ENCODE data around the gene NUDT15. TPM values are rescaled to one million over a fixed set of nuclear protein-coding genes. Genes with fewer than 3 reads are reported as not detected.
"Not testable (repeated sequence)": the region's sequence is repeated elsewhere in the genome, so short reads cannot be mapped to it uniquely, and the experiment has no call there.

The NUDT15 gene
- polyA plus RNA-seq, 3 donors from 2014 or later = 8.2 to 12.3 (median 10.4) TPM

GRCh38 chr13:48058536-48058935 lies 21.0 kb downstream of the NUDT15 start:
- H3K27ac Mint-ChIP-seq = peak overlapping the region in 1 of 6 donors; percentile 71
- DNase-seq = not testable (repeated sequence)

DNA sequence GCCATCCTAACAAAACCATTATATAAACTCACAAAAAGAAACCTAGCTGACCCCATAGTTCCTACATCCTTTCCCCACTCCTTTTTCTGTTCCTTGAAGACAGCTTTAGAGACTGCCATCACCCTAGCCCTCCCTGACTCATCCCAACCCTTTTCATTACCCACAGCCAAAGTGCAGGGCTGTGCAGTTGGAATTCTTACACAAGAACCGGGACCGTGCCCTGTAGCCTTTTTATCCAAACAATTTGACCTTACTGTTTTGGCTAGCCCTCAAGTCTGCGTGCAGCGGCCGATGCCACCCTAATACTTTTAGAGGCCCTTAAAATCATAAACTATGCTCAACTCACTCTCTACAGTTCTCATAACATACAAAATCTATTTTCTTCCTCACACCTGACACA lies 22.4 kb downstream of the NUDT15 start:
- not testable (repeated sequence) for H3K27me3 Mint-ChIP-seq (ENCODE audit: low read depth in 3 of 3); DNase-seq; H3K9me3 Mint-ChIP-seq; H3K4me3 Mint-ChIP-seq
- Mint-ChIP-seq H3K36me3 (peaks cover 4 to 11% (median 10%) of the 10 kb centered on the region in 3 donors), H3K27ac (peak overlapping the region in 2 of 6 donors; percentile 6 to 65), H3K4me1 (peaks cover 6 to 14% of the 10 kb centered on the region in 2 donors)

More at GRCh38 chr13:48058536-48058935, 21.0 kb downstream of the NUDT15 start:
- peaks cover 0 to 11% (median 4%) of the 10 kb centered on the region in 3 donors for H3K36me3 Mint-ChIP-seq
- not testable (repeated sequence) for H3K9me3 Mint-ChIP-seq; H3K27me3 Mint-ChIP-seq (ENCODE audit: low read depth in 3 of 3); H3K4me3 Mint-ChIP-seq
- peaks cover 6 to 14% of the 10 kb centered on the region in 2 donors for H3K4me1 Mint-ChIP-seq

GRCh38 chr13:48066310-48066989 lies 28.9 kb downstream of the NUDT15 start:
- no peak for DNase-seq
- no peak overlapping the region for H3K4me3 Mint-ChIP-seq
- peaks cover 48 to 64% (median 57%) of the 10 kb centered on the region in 3 donors for H3K36me3 Mint-ChIP-seq
- H3K9me3 Mint-ChIP-seq = peaks cover 19 to 53% (median 42%) of the 10 kb centered on the region in 6 donors
- H3K4me1 Mint-ChIP-seq = peaks cover 4 to 7% of the 10 kb centered on the region in 2 donors
- H3K27ac Mint-ChIP-seq = no peak overlapping the region
- H3K27me3 Mint-ChIP-seq (ENCODE audit: low read depth in 3 of 3) = peaks cover 0 to 2% (median 1%) of the 10 kb centered on the region in 3 donors

DNA sequence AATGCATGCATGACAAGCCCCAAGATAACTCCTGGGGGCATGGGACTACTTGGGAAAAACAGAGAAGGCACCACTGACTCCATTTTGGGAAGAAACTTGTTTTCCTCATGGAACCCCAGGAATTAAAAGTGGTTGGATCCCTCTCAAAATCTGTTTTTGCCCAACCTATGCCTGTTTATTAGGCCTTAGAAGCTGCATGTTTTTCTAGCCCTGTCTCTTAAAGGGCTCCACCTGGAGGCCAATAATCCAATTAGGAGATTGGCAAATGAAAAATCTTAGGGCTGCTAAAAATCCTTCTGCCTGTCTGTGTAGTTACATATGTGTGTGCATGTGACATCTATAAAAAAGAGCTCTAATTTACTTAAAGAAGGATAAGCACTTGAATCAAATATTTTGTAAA lies 30.5 kb downstream of the NUDT15 start:
- Mint-ChIP-seq H3K4me1 (peaks cover 0 to 1% of the 10 kb centered on the region in 2 donors), H3K27me3 (ENCODE audit: low read depth in 3 of 3) (peaks cover 0 to 2% (median 1%) of the 10 kb centered on the region in 3 donors), H3K27ac (no peak overlapping the region), H3K9me3 (peaks cover 24 to 65% (median 53%) of the 10 kb centered on the region in 6 donors), H3K36me3 (peaks cover 64 to 79% (median 68%) of the 10 kb centered on the region in 3 donors), H3K4me3 (no peak overlapping the region)
- DNase-seq = no peak

DNA sequence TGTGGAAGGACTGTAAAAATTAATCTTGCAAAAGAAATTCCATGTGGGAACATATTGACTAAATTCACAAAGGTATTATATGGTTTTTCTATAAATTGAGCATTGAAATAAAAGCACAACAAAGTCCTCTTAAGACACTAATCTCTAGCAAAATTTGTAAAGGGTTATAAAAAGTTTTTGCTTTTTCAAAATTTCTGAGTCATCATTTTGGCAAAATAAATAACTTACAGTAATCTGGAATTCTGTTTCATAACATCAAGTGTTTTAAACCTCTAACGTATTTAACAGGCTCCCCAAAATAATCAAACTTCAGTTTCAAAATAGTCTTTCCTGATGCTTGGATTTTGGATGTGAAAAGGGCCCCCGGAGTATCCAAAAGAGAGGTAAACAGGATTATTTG lies 31.4 kb downstream of the NUDT15 start:
- DNase-seq = no peak
- H3K36me3 Mint-ChIP-seq = peaks cover 73 to 89% (median 76%) of the 10 kb centered on the region in 3 donors
- no peak overlapping the region for H3K4me3 Mint-ChIP-seq
- peaks cover 0 to 2% (median 1%) of the 10 kb centered on the region in 3 donors for H3K27me3 Mint-ChIP-seq (ENCODE audit: low read depth in 3 of 3)
- no peak overlapping the region for H3K27ac Mint-ChIP-seq
- H3K4me1 Mint-ChIP-seq = peaks cover 0 to 1% of the 10 kb centered on the region in 2 donors
- peaks cover 24 to 66% (median 54%) of the 10 kb centered on the region in 6 donors for H3K9me3 Mint-ChIP-seq

- peaks cover 0 to 1% (median under 1%) of the 10 kb centered on the region in 3 donors for H3K27me3 Mint-ChIP-seq (ENCODE audit: low read depth in 3 of 3)
- H3K4me3 Mint-ChIP-seq = no peak overlapping the region
- H3K27ac Mint-ChIP-seq = no peak overlapping the region
- no peak for DNase-seq
- peaks cover 0 to 1% of the 10 kb centered on the region in 2 donors for H3K4me1 Mint-ChIP-seq
- peaks cover 76 to 92% (median 82%) of the 10 kb centered on the region in 3 donors for H3K36me3 Mint-ChIP-seq
- peaks cover 24 to 66% (median 54%) of the 10 kb centered on the region in 6 donors for H3K9me3 Mint-ChIP-seq
Observed at GRCh38 chr13:48069573-48069972, 32.0 kb downstream of the NUDT15 start.

GRCh38 chr13:48070942-48071341 lies 33.4 kb downstream of the NUDT15 start:
- no peak overlapping the region for H3K27ac Mint-ChIP-seq
- peaks cover 24 to 65% (median 54%) of the 10 kb centered on the region in 6 donors for H3K9me3 Mint-ChIP-seq
- no peak for DNase-seq
- peaks cover 0 to 1% of the 10 kb centered on the region in 2 donors for H3K4me1 Mint-ChIP-seq
- peaks cover 0 to 1% (median 0%) of the 10 kb centered on the region in 3 donors for H3K27me3 Mint-ChIP-seq (ENCODE audit: low read depth in 3 of 3)
- no peak overlapping the region for H3K4me3 Mint-ChIP-seq
- H3K36me3 Mint-ChIP-seq = peaks cover 84 to 95% (median 89%) of the 10 kb centered on the region in 3 donors

DNA sequence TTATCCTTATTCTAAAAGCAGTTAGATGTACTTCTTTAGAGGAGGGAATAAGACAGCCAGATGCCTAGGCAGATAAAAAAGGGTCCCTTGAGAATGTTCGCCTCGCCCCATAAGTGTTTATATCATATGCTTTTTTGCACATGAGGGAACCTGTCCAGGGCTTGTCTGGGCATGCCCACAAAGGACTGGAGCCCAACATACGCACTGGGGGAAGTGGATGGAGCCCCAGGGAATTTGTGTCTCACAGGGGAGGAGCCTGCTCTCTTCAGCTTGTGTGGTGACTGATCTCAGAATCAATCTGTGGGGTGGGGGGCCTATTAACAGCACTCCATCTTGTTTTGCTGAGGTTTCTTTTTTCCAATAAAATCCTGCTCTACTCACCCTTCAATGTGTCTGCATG lies 34.8 kb downstream of the NUDT15 start:
- Mint-ChIP-seq H3K9me3 (peaks cover 22 to 57% (median 48%) of the 10 kb centered on the region in 6 donors), H3K27me3 (ENCODE audit: low read depth in 3 of 3) (no peaks in the 10 kb centered on the region), H3K27ac (no peak overlapping the region), H3K4me1 (no peaks in the 10 kb centered on the region), H3K4me3 (no peak overlapping the region), H3K36me3 (peaks cover 78 to 91% (median 82%) of the 10 kb centered on the region in 3 donors)
- DNase-seq = no peak

DNA sequence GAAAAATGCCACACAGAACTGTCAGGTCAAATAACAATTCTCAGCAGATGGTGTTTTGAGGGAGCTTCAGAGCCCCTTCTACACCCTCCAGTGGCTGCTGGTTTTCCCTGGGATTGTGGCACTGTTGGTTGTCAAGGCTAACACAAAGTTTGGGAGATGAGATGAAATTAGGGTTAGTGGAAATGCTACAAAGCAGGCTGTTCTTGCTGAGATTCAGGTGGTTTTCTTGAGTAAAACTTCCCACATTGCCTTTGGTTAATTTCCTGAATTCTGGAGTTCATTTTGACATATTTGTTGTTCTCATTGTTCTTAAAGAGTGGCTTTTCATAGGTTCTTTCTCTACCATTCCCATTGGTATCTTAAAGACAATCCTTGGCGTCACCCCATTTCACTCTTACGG lies 35.3 kb downstream of the NUDT15 start:
- no peaks in the 10 kb centered on the region for H3K27me3 Mint-ChIP-seq (ENCODE audit: low read depth in 3 of 3)
- no peak overlapping the region for H3K4me3 Mint-ChIP-seq
- peaks cover 17 to 52% (median 45%) of the 10 kb centered on the region in 6 donors for H3K9me3 Mint-ChIP-seq
- H3K36me3 Mint-ChIP-seq = peaks cover 73 to 86% (median 77%) of the 10 kb centered on the region in 3 donors
- DNase-seq = no peak
- H3K4me1 Mint-ChIP-seq = no peaks in the 10 kb centered on the region
- no peak overlapping the region for H3K27ac Mint-ChIP-seq

- H3K4me3 Mint-ChIP-seq = no peak overlapping the region
- DNase-seq = no peak
- no peaks in the 10 kb centered on the region for H3K4me1 Mint-ChIP-seq
- no peak overlapping the region for H3K27ac Mint-ChIP-seq
- no peaks in the 10 kb centered on the region for H3K27me3 Mint-ChIP-seq (ENCODE audit: low read depth in 3 of 3)
- H3K9me3 Mint-ChIP-seq = peaks cover 11 to 40% (median 35%) of the 10 kb centered on the region in 6 donors
- peaks cover 62 to 82% (median 80%) of the 10 kb centered on the region in 3 donors for H3K36me3 Mint-ChIP-seq
Observed at GRCh38 chr13:48074006-48074405, 36.5 kb downstream of the NUDT15 start.

DNA sequence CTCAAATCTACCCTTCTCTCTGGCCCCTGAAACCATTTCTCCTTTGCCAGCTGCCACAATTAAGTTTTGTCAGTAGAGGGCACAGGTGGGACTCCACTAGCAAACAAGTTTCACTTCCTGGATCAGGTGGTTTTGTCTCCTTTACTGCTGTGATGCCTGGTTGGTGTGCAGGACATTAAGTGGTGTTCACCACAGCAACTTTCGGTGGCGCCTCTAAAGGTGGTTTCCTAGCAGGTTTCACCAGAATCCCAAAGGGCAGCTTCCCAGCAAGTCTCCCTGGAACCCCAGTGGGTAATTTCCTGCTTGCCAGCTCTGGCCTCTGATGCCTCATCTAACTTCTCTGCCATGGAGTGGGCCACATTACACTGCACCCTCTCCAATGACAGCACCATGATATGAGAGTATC lies 40.7 kb downstream of the NUDT15 start:
- no peaks in the 10 kb centered on the region for H3K9me3 Mint-ChIP-seq
- H3K36me3 Mint-ChIP-seq = peaks cover 36 to 67% (median 61%) of the 10 kb centered on the region in 3 donors
- H3K27ac Mint-ChIP-seq = no peak overlapping the region
- no peak overlapping the region for H3K4me3 Mint-ChIP-seq
- no peaks in the 10 kb centered on the region for H3K4me1 Mint-ChIP-seq
- no peaks in the 10 kb centered on the region for H3K27me3 Mint-ChIP-seq (ENCODE audit: low read depth in 3 of 3)
- DNase-seq = peak in 1 of 3 donors; percentile 4

DNA sequence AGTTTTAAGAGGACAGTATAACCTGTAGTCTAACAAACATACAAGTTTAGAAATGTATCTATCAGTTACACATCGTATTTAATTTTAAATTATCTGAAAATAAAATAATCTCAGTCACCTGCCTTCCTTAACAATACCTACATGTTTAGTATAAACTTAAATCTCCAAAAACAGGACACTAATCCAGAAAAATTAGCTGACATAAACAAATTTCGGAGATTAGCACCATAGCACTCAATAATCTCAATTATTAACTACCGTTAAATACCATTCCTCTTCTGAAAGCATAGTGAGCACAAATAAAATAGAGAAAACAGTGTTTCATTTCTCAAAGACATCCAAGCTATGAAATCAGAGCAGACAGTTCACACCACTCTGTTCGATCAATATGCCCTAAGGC lies 44.2 kb downstream of the NUDT15 start:
- Mint-ChIP-seq H3K4me3 (no peak overlapping the region), H3K9me3 (no peaks in the 10 kb centered on the region), H3K4me1 (peaks cover 0 to 5% of the 10 kb centered on the region in 2 donors), H3K36me3 (peaks cover 11 to 45% (median 38%) of the 10 kb centered on the region in 3 donors), H3K27me3 (ENCODE audit: low read depth in 3 of 3) (no peaks in the 10 kb centered on the region), H3K27ac (no peak overlapping the region)
- DNase-seq = no peak

- Mint-ChIP-seq H3K36me3 (peaks cover 7 to 23% (median 9%) of the 10 kb centered on the region in 3 donors), H3K27ac (no peak overlapping the region), H3K4me3 (no peak overlapping the region), H3K27me3 (ENCODE audit: low read depth in 3 of 3) (no peaks in the 10 kb centered on the region), H3K4me1 (peaks cover 11 to 31% of the 10 kb centered on the region in 2 donors), H3K9me3 (no peaks in the 10 kb centered on the region)
- DNase-seq = no peak
Observed at GRCh38 chr13:48086272-48086671, 48.7 kb downstream of the NUDT15 start.

- peak overlapping the region; percentile 92 to 98 (median 97) for H3K4me3 Mint-ChIP-seq
- H3K27me3 Mint-ChIP-seq (ENCODE audit: low read depth in 3 of 3) = peaks cover 5 to 10% (median 8%) of the 10 kb centered on the region in 3 donors
- H3K27ac Mint-ChIP-seq = peak overlapping the region; percentile 17 to 96 (median 94)
- no peaks in the 10 kb centered on the region for H3K36me3 Mint-ChIP-seq
- peaks cover 44 to 70% of the 10 kb centered on the region in 2 donors for H3K4me1 Mint-ChIP-seq
- DNase-seq = no peak
- H3K9me3 Mint-ChIP-seq = no peaks in the 10 kb centered on the region
Observed at GRCh38 chr13:48093588-48093987, 56.1 kb downstream of the NUDT15 start.

Measured in immature natural killer cell (primary cell).